HG03175 (cell line): Measurements from ENCODE around the gene CYB5A.
"Not testable (repeated sequence)": the region's sequence is repeated elsewhere in the genome, so short reads cannot be mapped to it uniquely, and the experiment has no call there.

Experiments
- ATAC-seq: cut with Tn5 transposase; IDR thresholded peaks from one replicate; pipeline ENCODE4 v1.9.1; 2021; ENCODE audit warnings: mild to moderate bottlenecking, moderate library complexity; ENCODE audit not compliant: unreplicated experiment

Gene CYB5A

GRCh38 chr18:74299162-74299561, 7.4 kb upstream of the CYB5A start:
- no peak for ATAC-seq

- ATAC-seq, result no peak
These were observed 2.8 kb upstream of the CYB5A start for GRCh38 chr18:74294526-74294925.

GRCh38 chr18:74292982-74293381, 1.2 kb upstream of the CYB5A start:
- not testable (repeated sequence) for ATAC-seq

- ATAC-seq, result no peak
These were observed 737 bp upstream of the CYB5A start for GRCh38 chr18:74292541-74292858.

DNA sequence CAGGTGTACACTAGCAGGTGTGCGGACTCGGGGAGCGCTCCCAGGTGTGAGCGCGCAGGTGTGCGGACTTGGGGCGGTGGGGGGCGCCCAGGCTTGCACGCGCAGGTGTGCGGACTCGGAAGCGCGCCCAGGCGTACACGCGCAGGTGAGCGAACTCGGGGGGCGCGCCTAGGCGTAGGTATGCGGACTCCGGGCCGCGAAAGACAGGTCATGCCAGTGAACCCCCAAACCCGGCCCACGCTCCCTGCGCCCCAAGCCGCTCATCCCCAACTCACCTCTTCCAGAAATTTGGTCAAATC, 342 bp downstream of the CYB5A start:
- ATAC-seq, result no peak

DNA sequence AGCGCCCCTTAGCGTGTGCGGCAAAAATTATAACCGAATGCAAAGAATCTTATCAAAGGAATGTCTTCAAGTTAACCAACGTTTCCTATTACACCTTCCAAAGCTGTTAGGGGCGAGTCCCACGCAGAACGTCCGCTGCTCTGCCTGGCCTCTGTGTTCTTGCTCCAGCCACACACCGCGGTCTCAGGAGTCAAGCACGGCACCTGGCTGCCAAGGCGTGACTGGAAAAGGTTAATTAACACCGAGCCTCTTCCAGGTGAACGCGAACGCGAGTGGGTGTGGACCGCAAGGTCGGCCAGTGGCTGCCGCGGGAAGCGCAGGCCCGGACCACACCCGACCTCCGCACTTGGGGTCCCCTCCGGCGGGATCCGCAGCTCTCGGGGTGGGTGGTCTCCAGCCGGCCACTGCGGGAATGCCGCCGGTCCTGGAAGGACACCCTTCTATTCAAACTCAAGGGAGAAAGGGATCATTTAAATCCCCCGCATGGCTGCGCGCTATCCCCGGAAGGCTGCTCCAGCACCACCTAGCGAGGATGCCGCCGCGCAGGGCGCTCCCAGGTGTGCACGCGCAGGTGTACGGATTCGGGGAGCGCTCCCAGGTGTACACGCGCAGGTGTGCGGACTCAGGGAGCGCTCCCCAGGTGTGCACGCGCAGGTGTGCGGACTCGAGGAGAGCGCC, 830 bp downstream of the CYB5A start:
- ATAC-seq, result no peak

DNA sequence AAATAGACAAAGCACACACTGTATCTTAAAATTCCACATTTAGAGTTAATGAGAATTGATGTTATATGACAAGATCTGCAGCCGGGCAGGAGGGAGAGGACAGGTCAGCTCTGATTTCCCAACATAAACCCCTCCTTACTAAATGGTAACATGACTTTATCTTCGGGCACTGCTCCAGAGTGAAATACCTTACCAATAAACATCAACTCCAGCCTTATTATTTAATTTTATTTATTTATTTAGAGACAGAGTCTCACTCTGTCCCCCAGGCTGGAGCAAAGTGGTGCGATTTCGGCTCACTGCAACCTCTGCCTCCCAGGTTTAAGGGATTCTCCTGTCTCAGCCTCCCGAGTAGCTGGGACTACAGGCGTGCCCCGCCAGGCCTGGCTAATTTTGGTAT, 1.7 kb downstream of the CYB5A start:
- ATAC-seq, result no peak

DNA sequence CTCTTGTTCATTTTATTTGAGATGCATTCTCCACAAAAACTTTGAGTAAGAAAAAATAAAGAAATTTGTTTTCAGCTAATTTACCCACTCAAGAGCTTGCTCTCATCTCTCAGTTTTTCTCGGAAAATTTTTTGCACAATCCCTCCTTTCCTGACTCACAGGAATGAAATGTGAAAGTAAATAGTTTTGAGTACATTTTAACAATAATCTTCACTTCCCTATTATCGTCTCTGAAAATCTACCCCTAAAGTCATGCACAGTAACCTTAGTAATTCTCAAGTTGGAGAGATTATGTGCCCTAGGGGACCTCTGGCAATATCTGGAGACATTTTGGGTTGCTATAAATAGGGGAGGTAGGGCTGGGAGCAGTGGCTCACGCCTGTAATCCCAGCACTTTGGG, 2.6 kb downstream of the CYB5A start:
- ATAC-seq, result no peak

GRCh38 chr18:74288730-74289129, 3.0 kb downstream of the CYB5A start:
- ATAC-seq, result no peak

DNA sequence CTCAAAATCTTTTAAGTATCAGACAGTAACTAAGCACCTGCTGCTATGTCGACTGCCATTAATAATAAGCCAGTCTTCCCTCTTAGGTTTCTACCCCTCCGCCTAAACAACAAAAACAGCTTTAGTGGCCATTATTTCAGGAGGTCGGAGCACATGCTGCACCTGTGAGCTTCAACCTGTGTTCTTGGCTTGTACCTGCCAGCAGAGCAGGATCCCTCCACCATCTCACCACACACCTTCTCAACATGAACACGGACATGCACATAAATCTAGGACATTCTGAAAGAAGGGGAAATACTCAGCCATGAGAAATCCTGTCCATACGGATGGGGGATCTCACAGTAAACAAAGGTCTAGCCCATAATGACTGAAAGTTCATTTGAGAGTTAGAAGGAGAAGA, 3.7 kb downstream of the CYB5A start:
- ATAC-seq, result no peak

- no peak for ATAC-seq
These were observed 4.9 kb downstream of the CYB5A start for GRCh38 chr18:74286856-74287255.

DNA sequence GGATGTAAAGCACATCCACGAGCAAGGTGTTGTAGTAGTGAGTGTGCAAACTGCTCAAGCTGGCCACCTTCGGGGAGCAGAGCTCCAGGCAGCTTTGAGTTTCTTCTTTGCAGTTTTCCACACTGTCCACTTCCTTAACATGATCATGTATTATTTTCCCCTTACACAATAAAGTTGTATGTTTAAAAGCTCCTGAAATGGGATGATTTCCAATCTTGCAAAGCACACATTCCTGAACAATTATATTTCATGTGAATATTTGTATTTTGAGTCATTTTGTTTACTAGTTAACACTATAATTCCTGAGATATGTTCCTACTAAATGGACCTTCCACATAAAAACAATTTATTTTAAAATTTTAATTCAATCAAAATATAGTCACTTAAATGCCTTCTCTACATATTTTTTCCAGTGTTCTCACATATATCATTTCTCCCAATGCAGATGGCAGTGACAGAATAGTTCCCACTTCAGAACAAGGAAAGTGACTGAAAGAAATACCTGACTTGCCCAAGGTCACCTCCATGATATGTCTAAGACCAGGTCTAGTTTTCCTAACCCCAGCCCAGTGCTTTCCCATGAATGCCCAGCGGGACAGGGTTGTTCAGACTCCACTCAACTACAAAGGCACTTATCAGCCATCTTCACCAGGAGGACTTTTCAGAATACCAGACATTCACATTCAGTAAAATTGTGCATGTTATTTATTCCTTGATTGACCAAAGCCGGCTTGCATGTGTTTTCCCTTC, 5.5 kb downstream of the CYB5A start:
- ATAC-seq, result no peak

GRCh38 chr18:74285583-74285982, 6.2 kb downstream of the CYB5A start:
- ATAC-seq, result not testable (repeated sequence)

DNA sequence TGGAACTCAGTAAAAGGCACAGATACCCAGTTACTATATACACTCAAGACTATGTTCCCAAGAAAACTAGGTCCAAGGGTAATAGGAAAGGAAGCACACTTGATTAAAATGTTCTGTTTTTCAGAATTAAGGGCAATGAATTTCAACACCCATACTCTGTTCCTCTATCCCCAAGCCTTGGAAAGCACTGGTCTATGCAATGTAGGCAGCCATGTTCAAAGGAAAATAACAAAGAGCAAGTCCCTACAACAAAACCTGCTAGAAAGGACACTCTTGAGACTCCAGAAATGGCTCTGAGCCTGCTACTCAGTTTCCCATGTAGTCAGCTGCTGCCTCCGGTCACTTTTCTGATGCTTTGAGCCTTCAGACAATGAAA, 6.8 kb downstream of the CYB5A start:
- no peak for ATAC-seq

DNA sequence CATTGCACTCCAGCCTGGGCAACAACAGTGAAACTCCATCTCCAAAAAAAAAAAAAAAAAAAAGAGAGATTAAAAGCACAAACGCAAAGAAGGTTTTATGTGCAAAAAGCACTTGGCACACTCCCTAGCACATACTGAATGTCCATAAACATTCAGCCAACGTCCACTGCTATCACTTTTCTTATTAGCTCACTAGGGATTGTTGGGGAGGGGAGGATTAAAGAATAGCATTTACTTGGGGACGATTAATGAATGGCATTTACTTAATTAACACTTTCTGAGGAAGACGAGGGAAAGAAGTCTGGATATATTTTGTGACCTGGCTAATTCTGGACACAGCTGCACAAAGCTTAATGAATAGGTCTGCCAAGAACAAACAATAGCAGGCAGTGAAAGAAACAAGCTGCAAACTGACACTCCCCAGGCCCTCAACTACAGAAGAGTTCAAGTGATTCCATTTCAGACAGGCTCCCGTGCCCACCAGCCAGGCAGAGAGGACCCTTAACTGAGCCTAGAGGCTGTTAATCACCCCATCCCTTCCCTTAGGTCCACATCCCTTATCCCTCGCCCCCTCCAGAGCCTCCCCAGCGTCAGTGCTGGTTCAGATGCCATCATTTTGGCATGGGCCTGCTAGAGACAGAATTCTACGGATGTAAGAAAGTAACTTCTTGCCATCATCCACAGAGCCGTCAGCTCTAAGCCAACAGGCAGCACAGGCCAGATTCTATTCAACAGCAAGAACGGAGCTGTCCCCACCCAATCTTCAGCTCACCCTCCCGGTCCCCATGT, 7.4 kb downstream of the CYB5A start:
- ATAC-seq, result no peak

DNA sequence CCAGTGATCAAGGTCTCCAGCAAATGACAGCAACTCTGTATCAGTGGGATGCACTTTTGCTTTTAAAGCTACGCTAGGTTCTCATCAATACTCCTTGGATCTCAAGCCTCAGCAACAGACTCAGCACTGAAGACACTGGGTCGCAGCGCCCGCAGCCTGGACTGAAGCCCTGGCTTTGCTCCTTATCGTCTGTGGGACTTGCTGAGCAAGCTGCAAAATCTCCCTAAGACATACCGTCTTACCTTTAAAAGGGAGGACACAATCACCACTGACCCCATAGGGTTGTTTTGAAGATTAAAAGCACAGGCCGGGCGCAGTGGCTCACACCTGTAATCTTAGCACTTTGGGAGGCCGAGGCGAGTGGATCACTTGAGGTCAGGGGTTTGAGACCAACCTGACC, 8.1 kb downstream of the CYB5A start:
- no peak for ATAC-seq

DNA sequence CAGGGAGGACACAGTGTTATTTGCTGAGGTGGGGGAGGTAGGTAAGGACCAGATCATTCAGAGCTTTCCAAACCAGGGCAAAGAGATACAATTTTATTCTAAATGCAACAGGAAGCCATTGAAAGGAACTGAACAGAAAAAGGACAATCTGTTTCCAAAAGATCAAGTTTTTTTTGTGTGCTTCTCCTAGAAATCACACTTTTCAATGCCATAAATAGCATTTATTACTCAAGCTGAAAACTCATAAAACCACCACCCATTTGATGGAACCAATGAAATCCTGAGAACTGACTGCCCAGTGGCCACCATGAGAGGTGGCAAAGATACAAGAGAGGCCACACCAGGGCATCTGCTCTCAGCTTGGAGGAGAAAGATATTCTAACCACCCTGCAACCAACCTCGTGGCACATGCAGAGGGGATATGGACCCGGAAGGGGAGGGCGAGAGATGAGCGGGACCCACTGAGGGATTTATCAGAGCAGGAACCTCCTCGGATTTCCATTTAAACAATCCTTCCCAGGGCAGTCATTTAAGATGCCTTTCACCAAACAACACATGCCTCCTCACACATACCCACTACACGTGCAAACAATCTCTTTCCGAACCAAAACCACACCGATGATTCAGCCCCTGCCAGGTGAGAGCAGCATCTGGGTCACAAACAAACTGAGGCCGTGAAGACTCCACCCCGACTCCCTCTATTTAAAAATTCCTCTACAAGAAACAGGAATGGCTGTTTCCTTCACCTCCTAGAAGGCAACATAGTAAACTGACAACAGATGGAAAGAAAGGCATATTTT, 8.8 kb downstream of the CYB5A start:
- no peak for ATAC-seq

- ATAC-seq, result no peak
These were observed 9.6 kb downstream of the CYB5A start for GRCh38 chr18:74281980-74282754.

GRCh38 chr18:74281011-74281979, 10.5 kb downstream of the CYB5A start:
- no peak for ATAC-seq

- ATAC-seq, result no peak
These were observed 12.8 kb downstream of the CYB5A start for GRCh38 chr18:74278983-74279382.
